OCI-LY7 (cell line): Measurements from ENCODE around the gene TSPAN9. TPM values are rescaled to one million over a fixed set of nuclear protein-coding genes. Genes with fewer than 3 reads are reported as not detected.

Source experiments
- BruUV-seq: library from RNA; stranded (reverse); fragments of 400-500 nt; replicated peaks from 2 replicates; lab custom pipeline; 2021; lab: Mats Ljungman, UMichigan
- CTCF ChIA-PET: fragments of 300-600 bp; sonication (Branson Sonifier 250); formaldehyde crosslinking; loops from one replicate; lab custom pipeline; 2022; ENCODE audit warnings: antibody characterized with exemption; ENCODE audit not compliant: unreplicated experiment; lab: Charles Lee
- POLR2A ChIA-PET: fragments of 300-600 bp; sonication (Branson Sonifier 250); formaldehyde crosslinking; loops from one replicate; lab custom pipeline; 2022; ENCODE audit warnings: antibody characterized with exemption; lab: Charles Lee
- DNase-seq: peaks from one replicate; pipeline ENCODE4 v3.0.0-alpha.2; 2015; ENCODE audit warnings: low spot score
- H2AFZ ChIP-seq: fragments of 200-600 bp; sonication (generic), shearing (Covaris generic); 2 replicates; pipeline ENCODE4 v1.6.1; 2014; ENCODE audit warnings: mild to moderate bottlenecking, antibody characterized with exemption, low read length, moderate library complexity
- H3K27ac ChIP-seq: fragments of 200-600 bp; sonication (generic); 2 replicates; pipeline ENCODE4 v1.5.1; 2014; ENCODE audit warnings: mixed run types, low read depth, mild to moderate bottlenecking, moderate library complexity, low read length, inconsistent platforms; ENCODE audit not compliant: poor library complexity, severe bottlenecking
- H3K36me3 ChIP-seq: fragments of 200-600 bp; sonication (generic); 2 replicates; pipeline ENCODE4 v1.6.1; 2014; ENCODE audit warnings: mild to moderate bottlenecking, antibody characterized with exemption, low read length, moderate library complexity, mixed read lengths; ENCODE audit not compliant: insufficient read depth
- H3K4me1 ChIP-seq: fragments of 200-600 bp; sonication (generic); 2 replicates; pipeline ENCODE4 v1.5.1; 2014; ENCODE audit warnings: mild to moderate bottlenecking, low read length; ENCODE audit not compliant: insufficient read depth, poor library complexity, severe bottlenecking
- H3K4me2 ChIP-seq: fragments of 200-600 bp; sonication (generic); 2 replicates; pipeline ENCODE4 v1.6.1; 2014; ENCODE audit warnings: mild to moderate bottlenecking, low read length
- H3K4me3 ChIP-seq: fragments of 200-600 bp; sonication (generic); 2 replicates; pipeline ENCODE4 v1.5.1; 2014; ENCODE audit warnings: mild to moderate bottlenecking, low read depth, low read length; ENCODE audit not compliant: poor library complexity, severe bottlenecking
- H3K79me2 ChIP-seq: fragments of 200-600 bp; sonication (generic); 2 replicates; pipeline ENCODE4 v1.6.1; 2016; ENCODE audit warnings: low read depth, mild to moderate bottlenecking, low read length, moderate library complexity, mixed read lengths; ENCODE audit not compliant: insufficient read depth
- H3K9me2 ChIP-seq: fragments of 200-600 bp; sonication (generic); 2 replicates; pipeline ENCODE4 v1.6.1; 2016; ENCODE audit warnings: mild to moderate bottlenecking, low read length, mixed read lengths; ENCODE audit not compliant: insufficient read depth
- H3K9me3 ChIP-seq: fragments of 200-600 bp; sonication (generic); 2 replicates; pipeline ENCODE4 v1.6.1; 2014; ENCODE audit warnings: mild to moderate bottlenecking, mixed run types, low read length, mixed read lengths
- H4K20me1 ChIP-seq: fragments of 200-600 bp; sonication (generic); 2 replicates; pipeline ENCODE4 v1.6.1; 2014; ENCODE audit warnings: mild to moderate bottlenecking, antibody characterized with exemption, low read length, moderate library complexity, mixed read lengths; ENCODE audit not compliant: insufficient read depth
- EZH2phosphoT487 ChIP-seq: fragments of 200-600 bp; sonication (generic); IDR thresholded peaks from 2 replicates; pipeline ENCODE4 v1.6.1; 2018; ENCODE audit warnings: low read depth, borderline replicate concordance, mild to moderate bottlenecking, mixed run types, antibody characterized with exemption, low read length, moderate library complexity, mixed read lengths
- intact Hi-C: fragments of 100-400 bp; cut with micrococcal nuclease; formaldehyde crosslinking; loops from one replicate; pipeline ENCODE4 v1.10.0; 2022; ENCODE audit not compliant: unreplicated experiment
- total RNA-seq, 2 experiments: library from RNA; depleted of rRNA in 1 of 2; stranded (reverse); fragments of >200 nt in 1 of 2; shearing (Covaris generic) in 1 of 2; gene quantifications; 2 replicates each; pipeline ENCODE4 v1.2.3, GENCODE V29; 2014 to 2022
- TF ChIP-seq, protein P1 (sequence below): fragments of 200-600 bp; sonication (generic); conservative IDR thresholded peaks from 2 replicates; pipeline ENCODE4 v1.5.1; 2014; ENCODE audit warnings: mild to moderate bottlenecking, antibody characterized with exemption, low read length, moderate library complexity, mixed read lengths

TSPAN9 gene
- total RNA-seq, 2 experiments from 2014 or later: 0.50 to 0.74 TPM

- intact Hi-C loops: no loop called here
- no peak for TF ChIP-seq EZH2phosphoT487
- TF ChIP-seq, protein P1, sequence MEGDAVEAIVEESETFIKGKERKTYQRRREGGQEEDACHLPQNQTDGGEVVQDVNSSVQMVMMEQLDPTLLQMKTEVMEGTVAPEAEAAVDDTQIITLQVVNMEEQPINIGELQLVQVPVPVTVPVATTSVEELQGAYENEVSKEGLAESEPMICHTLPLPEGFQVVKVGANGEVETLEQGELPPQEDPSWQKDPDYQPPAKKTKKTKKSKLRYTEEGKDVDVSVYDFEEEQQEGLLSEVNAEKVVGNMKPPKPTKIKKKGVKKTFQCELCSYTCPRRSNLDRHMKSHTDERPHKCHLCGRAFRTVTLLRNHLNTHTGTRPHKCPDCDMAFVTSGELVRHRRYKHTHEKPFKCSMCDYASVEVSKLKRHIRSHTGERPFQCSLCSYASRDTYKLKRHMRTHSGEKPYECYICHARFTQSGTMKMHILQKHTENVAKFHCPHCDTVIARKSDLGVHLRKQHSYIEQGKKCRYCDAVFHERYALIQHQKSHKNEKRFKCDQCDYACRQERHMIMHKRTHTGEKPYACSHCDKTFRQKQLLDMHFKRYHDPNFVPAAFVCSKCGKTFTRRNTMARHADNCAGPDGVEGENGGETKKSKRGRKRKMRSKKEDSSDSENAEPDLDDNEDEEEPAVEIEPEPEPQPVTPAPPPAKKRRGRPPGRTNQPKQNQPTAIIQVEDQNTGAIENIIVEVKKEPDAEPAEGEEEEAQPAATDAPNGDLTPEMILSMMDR: no peak
- Histone ChIP-seq H3K9me3 (no peaks in the 10 kb centered on the region), H3K4me1 (peaks cover 13% of the 10 kb centered on the region), H3K9me2 (no peaks in the 10 kb centered on the region), H2AFZ (no peak overlapping the region), H3K36me3 (no peaks in the 10 kb centered on the region), H4K20me1 (no peaks in the 10 kb centered on the region), H3K27ac (no peak overlapping the region), H3K4me3 (no peak overlapping the region), H3K79me2 (no peaks in the 10 kb centered on the region), H3K4me2 (no peak overlapping the region)
- ChIA-PET POLR2A (no interaction called here), CTCF (no interaction called here)
- BruUV-seq: no TSS peak
- DNase-seq: no peak
Observed at GRCh38 chr12:3222306-3222705, 145.1 kb downstream of the TSPAN9 start.

DNA sequence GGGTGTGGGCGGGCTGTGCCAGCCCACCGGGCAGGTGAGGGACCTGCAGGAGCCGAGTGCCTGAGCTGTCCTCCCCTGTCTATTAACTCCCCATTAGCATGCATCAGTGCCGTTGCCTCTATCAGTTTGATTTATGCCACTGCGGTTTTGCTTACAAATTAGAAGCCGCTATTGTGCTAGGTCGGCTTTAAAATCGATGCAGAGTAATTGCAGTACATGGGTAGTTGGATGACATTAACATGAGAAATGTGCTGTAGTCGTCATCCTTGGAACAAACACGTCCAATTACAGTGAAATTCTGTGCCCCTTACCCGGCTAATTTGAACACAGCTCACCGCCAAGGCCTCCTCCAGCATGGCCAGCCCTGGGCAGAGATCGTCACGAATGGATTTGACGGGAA lies 145.8 kb downstream of the TSPAN9 start:
- Histone ChIP-seq H2AFZ (no peak overlapping the region), H4K20me1 (no peaks in the 10 kb centered on the region), H3K4me2 (no peak overlapping the region), H3K27ac (no peak overlapping the region), H3K4me3 (no peak overlapping the region), H3K9me2 (no peaks in the 10 kb centered on the region), H3K79me2 (no peaks in the 10 kb centered on the region), H3K9me3 (no peaks in the 10 kb centered on the region), H3K4me1 (peaks cover 17% of the 10 kb centered on the region), H3K36me3 (no peaks in the 10 kb centered on the region)
- no peak for TF ChIP-seq EZH2phosphoT487
- TF ChIP-seq, protein P1: no peak
- DNase-seq: no peak
- ChIA-PET POLR2A (no interaction called here), CTCF (no interaction called here)
- no TSS peak for BruUV-seq
- intact Hi-C loops: no loop called here

DNA sequence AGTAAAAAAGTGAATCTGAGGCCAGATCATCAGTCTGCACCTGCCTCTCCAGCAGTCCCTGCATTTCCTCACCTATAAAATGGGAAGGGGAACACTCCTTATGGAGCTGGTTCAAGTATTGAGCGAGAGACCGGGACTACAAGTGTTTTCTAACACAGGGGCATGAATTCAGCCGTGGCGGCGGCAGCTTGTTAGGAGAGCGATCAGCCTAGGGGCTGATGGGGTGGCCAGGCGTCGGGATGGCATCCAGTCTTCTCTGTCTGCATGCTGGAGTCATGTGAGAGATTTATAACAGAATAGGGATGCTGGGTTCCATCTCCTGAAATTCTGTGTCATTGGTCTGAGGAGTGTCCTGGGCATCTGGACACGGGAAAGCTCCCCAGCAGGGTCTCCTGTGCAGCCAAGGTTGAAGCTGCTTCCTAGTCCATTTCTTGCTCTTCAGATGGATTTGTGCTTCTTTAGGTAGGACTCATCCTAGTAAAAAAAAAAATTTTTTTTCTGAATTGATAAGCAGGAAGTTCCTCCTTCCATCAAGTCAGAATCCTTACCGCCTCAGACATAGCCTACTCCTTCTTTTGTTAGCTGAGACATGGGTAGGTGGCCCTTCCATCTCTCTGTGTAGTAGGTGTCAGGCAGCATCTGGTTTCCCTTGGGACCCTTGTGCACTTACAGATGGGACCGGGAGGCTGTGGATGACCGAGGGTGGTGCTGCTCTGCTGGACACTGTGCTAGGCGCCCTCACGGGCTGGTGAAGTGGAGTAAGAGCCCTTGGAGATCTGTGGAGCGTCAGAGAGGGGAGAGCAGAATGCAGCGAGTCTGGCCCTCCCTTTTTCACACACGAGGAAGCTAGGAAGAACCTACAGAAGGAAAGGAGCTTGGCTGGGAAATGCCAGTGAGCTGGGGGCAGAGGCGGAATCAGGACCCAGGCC lies 146.7 kb downstream of the TSPAN9 start:
- CTCF ChIA-PET: no interaction called here
- no peak for DNase-seq

More for the DNA sequence above, 146.7 kb downstream of the TSPAN9 start:
- Histone ChIP-seq H3K9me3 (no peaks in the 10 kb centered on the region; the same call in 1 of the 2 replicates), H3K27ac (no peak overlapping the region), H3K4me2 (no peak overlapping the region), H3K4me3 (no peak overlapping the region), H4K20me1 (no peaks in the 10 kb centered on the region), H2AFZ (no peak overlapping the region), H3K79me2 (no peaks in the 10 kb centered on the region), H3K36me3 (no peaks in the 10 kb centered on the region), H3K9me2 (no peaks in the 10 kb centered on the region), H3K4me1 (peaks cover 20% of the 10 kb centered on the region)
- TF ChIP-seq, protein P1: no peak
- no peak for TF ChIP-seq EZH2phosphoT487
- intact Hi-C loops: no loop called here
- POLR2A ChIA-PET: no interaction called here
- no TSS peak for BruUV-seq
